Measurements from ENCODE around the gene TNC.

TNC gene

DNA sequence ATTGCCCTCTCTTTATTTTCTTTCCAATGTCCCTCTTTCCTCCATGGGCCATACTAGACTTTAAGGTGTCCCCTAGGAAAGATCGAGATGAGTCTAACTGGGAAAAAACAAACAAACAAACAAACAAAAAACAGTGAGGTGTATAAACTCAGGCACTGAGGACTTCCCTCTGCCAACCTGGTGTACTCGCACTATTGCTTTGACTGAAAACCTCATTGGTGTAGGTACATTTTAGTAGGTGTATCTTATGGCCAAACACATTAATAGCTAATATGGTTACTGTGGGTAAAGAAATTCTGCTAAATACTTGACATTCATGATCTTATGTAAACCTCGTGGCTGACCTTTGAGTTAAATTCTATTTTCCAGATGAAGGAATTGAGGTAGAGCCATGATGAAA, 74.3 kb downstream of the TNC start:
- Histone ChIP-seq H3K4me3 (ENCODE audit: insufficient read depth, low read length, poor library complexity, severe bottlenecking) (no peak overlapping the region), H3K9me3 (ENCODE audit: insufficient read depth, low read length) (no peaks in the 10 kb centered on the region), H3F3A (ENCODE audit: insufficient read depth) (no peaks in the 10 kb centered on the region), H3K36me3 (ENCODE audit: low read length) (no peaks in the 10 kb centered on the region), H3K9me2 (replicated peaks; ENCODE audit: insufficient read depth, low read length) (no peaks in the 10 kb centered on the region), H2AFZ (ENCODE audit: low read depth, low read length, severe bottlenecking) (no peak overlapping the region), H3K79me2 (ENCODE audit: insufficient read depth, low read length) (no peaks in the 10 kb centered on the region), H3K27ac (ENCODE audit: low read depth, low read length) (no peak overlapping the region), H4K20me1 (ENCODE audit: low read depth, low read length) (no peaks in the 10 kb centered on the region), H3K4me2 (ENCODE audit: low read depth, low read length, poor library complexity, severe bottlenecking) (no peak overlapping the region), H3K27me3 (ENCODE audit: low read length) (no peaks in the 10 kb centered on the region), H3K9ac (ENCODE audit: low read length) (no peak overlapping the region)
- TF ChIP-seq EZH2phosphoT487 (conservative IDR thresholded peaks at IDR 0.05; ENCODE audit: low read length), result no peak
- TF ChIP-seq CTCF (IDR thresholded peaks at IDR 0.05; ENCODE audit: insufficient read depth, low read length, poor library complexity, severe bottlenecking), result no peak

DNA sequence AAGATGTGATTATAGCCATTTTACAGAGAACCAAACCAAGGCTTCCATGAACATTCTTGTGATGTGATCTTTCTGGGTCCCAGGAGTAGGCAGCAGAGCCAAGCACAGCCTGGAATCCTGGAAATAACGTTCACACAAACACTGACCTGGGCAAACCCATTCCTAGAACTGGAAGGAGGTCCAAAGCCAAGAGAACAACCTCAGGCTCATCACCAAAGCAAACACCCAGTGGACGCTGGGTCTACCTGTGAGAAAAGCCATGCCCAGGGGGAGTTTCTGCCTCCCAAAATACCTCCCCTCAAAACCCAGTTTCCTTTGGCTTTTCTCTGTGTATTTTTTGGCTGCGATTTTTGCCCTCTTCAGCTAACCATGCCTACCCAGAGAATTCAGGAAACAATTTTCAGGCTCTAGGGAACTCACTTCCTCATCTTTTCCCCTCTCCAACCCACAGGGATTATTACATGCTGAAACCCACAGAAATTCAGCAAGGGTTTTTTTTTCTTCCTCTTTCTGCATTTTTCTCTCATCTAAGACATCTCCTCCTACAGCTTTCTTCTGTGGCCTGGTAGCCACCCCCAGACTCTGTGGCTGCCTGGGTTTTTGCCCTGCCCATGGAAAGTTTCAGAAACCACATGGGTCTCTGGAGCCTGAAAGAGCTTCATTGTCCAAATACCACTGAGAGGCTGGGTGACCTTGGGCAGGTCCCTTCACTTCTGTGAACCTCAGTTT, 75.0 kb downstream of the TNC start:
- TF ChIP-seq CTCF (IDR thresholded peaks at IDR 0.05; ENCODE audit: insufficient read depth, low read length, poor library complexity, severe bottlenecking) (no peak), EZH2phosphoT487 (conservative IDR thresholded peaks at IDR 0.05; ENCODE audit: low read length) (no peak)
- H3K36me3 ChIP-seq (ENCODE audit: low read length), result no peaks in the 10 kb centered on the region
- H3K4me2 ChIP-seq (ENCODE audit: low read depth, low read length, poor library complexity, severe bottlenecking), result no peak overlapping the region

DNA sequence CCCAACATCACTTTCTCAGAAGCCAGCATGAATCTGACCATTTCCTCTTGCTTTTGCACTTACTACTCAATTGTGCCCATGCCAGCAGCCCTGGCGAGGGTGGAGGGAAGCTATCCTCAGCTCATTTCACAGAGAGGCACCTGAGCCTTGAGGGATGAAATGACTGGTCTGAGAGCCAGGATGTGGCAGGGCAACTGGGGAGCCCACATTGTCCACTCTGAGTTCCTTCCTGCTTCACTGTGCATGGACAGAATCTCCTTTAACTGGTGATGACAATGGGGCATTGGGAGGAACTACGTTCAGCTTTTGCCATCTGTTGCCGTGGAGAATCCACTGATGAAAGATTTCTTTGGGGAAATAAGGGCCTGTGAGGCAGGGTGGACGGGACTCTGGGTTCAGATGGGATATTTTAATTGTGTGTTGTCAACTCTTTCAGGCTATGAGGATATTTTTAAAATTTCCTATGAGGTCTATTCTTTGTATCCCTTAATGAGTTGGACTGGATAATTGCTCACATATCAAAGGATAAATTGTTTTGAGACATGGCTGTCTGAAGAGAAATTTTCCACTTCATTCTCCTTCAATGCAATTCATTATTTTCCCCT, 78.3 kb downstream of the TNC start:
- H3K9me2 ChIP-seq (replicated peaks; ENCODE audit: insufficient read depth, low read length), result no peaks in the 10 kb centered on the region
- no peak overlapping the region for H3K27ac ChIP-seq (ENCODE audit: low read depth, low read length)
- TF ChIP-seq CTCF (IDR thresholded peaks at IDR 0.05; ENCODE audit: insufficient read depth, low read length, poor library complexity, severe bottlenecking), result no peak
- no peak for TF ChIP-seq EZH2phosphoT487 (conservative IDR thresholded peaks at IDR 0.05; ENCODE audit: low read length)
- H3K9ac ChIP-seq (ENCODE audit: low read length), result no peak overlapping the region
- no peak overlapping the region for H3K4me3 ChIP-seq (ENCODE audit: insufficient read depth, low read length, poor library complexity, severe bottlenecking)
- no peaks in the 10 kb centered on the region for H3F3A ChIP-seq (ENCODE audit: insufficient read depth)
- no peaks in the 10 kb centered on the region for H3K36me3 ChIP-seq (ENCODE audit: low read length)
- H2AFZ ChIP-seq (ENCODE audit: low read depth, low read length, severe bottlenecking), result no peak overlapping the region
- no peak overlapping the region for H3K4me2 ChIP-seq (ENCODE audit: low read depth, low read length, poor library complexity, severe bottlenecking)
- H3K79me2 ChIP-seq (ENCODE audit: insufficient read depth, low read length), result no peaks in the 10 kb centered on the region
- H3K9me3 ChIP-seq (ENCODE audit: insufficient read depth, low read length), result no peaks in the 10 kb centered on the region
- no peaks in the 10 kb centered on the region for H4K20me1 ChIP-seq (ENCODE audit: low read depth, low read length)
- H3K27me3 ChIP-seq (ENCODE audit: low read length), result no peaks in the 10 kb centered on the region

More for the DNA sequence above, 75.0 kb downstream of the TNC start:
- no peaks in the 10 kb centered on the region for H3K9me3 ChIP-seq (ENCODE audit: insufficient read depth, low read length)
- H3K27me3 ChIP-seq (ENCODE audit: low read length), result no peaks in the 10 kb centered on the region
- no peak overlapping the region for H3K9ac ChIP-seq (ENCODE audit: low read length)
- H3K79me2 ChIP-seq (ENCODE audit: insufficient read depth, low read length), result no peaks in the 10 kb centered on the region
- no peak overlapping the region for H3K27ac ChIP-seq (ENCODE audit: low read depth, low read length)
- H3K4me3 ChIP-seq (ENCODE audit: insufficient read depth, low read length, poor library complexity, severe bottlenecking), result no peak overlapping the region
- H4K20me1 ChIP-seq (ENCODE audit: low read depth, low read length), result no peaks in the 10 kb centered on the region
- H3F3A ChIP-seq (ENCODE audit: insufficient read depth), result no peaks in the 10 kb centered on the region
- H3K9me2 ChIP-seq (replicated peaks; ENCODE audit: insufficient read depth, low read length), result no peaks in the 10 kb centered on the region
- H2AFZ ChIP-seq (ENCODE audit: low read depth, low read length, severe bottlenecking), result no peak overlapping the region

All from SU-DHL-6 (cell line).